NCI-H128 (cell line): ENCODE results near the gene RNU1-4.
"Not testable (repeated sequence)": the region's sequence is repeated elsewhere in the genome, so short reads cannot be mapped to it uniquely, and the experiment has no call there.

Experiments used
- DNase-seq: peaks from one replicate; lab custom pipeline; 2025; ENCODE audit not compliant: unreplicated experiment; lab: John Stamatoyannopoulos, UW

RNU1-4 gene

GRCh38 chr1:16740047-16740964 lies at the start of gene RNU1-4:
RNU1-4 (plus strand) TSS chr1:16740516.
- not testable (repeated sequence) for DNase-seq

GRCh38 chr1:16690971-16691682 lies 49.2 kb upstream of the RNU1-4 start:
- DNase-seq = not testable (repeated sequence)

GRCh38 chr1:16692283-16692682 lies 48.0 kb upstream of the RNU1-4 start:
- DNase-seq = not testable (repeated sequence)

GRCh38 chr1:16692717-16693448 lies 47.4 kb upstream of the RNU1-4 start:
- DNase-seq = not testable (repeated sequence)

- not testable (repeated sequence) for DNase-seq
Observed at GRCh38 chr1:16693449-16694307, 46.6 kb upstream of the RNU1-4 start.

GRCh38 chr1:16694308-16694702 lies 46.0 kb upstream of the RNU1-4 start:
- DNase-seq = not testable (repeated sequence)

- DNase-seq = not testable (repeated sequence)
Observed at GRCh38 chr1:16696507-16697150, 43.7 kb upstream of the RNU1-4 start.

- DNase-seq = not testable (repeated sequence)
Observed at GRCh38 chr1:16697152-16697551, 43.2 kb upstream of the RNU1-4 start.

GRCh38 chr1:16699440-16699839 lies 40.9 kb upstream of the RNU1-4 start:
- not testable (repeated sequence) for DNase-seq

- DNase-seq = not testable (repeated sequence)
Observed at GRCh38 chr1:16700138-16700895, 40.0 kb upstream of the RNU1-4 start.

GRCh38 chr1:16701189-16701588 lies 39.1 kb upstream of the RNU1-4 start:
- DNase-seq = not testable (repeated sequence)

- DNase-seq = not testable (repeated sequence)
Observed at GRCh38 chr1:16702280-16702679, 38.0 kb upstream of the RNU1-4 start.

GRCh38 chr1:16703141-16703540 lies 37.2 kb upstream of the RNU1-4 start:
- not testable (repeated sequence) for DNase-seq

GRCh38 chr1:16703602-16704001 lies 36.7 kb upstream of the RNU1-4 start:
- not testable (repeated sequence) for DNase-seq

- not testable (repeated sequence) for DNase-seq
Observed at GRCh38 chr1:16704076-16704475, 36.2 kb upstream of the RNU1-4 start.

GRCh38 chr1:16704502-16705100 lies 35.7 kb upstream of the RNU1-4 start:
- DNase-seq = not testable (repeated sequence)

GRCh38 chr1:16706302-16706701 lies 34.0 kb upstream of the RNU1-4 start:
- DNase-seq = not testable (repeated sequence)
